MM.1S (cell line): ENCODE data around the gene CUBN.

Experiments used
- EZH2phosphoT487 ChIP-seq: fragments of 300-600 bp; sonication (generic); IDR thresholded peaks from 2 replicates; pipeline ENCODE4 v1.6.1; 2018; ENCODE audit warnings: antibody characterized with exemption, low read length
- TF ChIP-seq, protein P1 (sequence below): fragments of 300-600 bp; sonication (generic); IDR thresholded peaks from 2 replicates; pipeline ENCODE4 v1.5.1; 2016; ENCODE audit warnings: antibody characterized with exemption, low read length, mixed read lengths

DNA sequence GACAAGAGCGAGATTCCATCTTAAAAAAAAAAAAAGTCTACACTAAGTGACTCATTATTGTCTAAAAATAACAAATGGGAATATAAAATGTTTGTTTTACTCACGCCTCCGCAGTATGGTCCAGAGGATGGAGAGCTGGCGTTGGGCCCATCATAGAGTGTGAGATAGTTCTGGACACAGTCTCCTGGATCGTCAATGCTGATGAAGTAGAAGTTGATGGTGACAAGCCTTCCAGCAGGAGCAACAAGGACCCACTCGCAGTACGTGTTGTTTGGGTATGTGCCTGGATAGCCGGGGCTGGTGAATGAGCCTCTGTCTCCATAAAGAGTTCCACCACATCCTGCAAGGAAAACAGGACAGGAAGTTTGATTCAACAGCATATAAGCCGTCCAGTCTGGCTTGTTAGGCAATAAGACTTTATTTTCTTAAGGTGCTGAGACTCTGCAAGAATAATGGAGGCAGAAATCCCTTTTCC lies 300.9 kb downstream of the CUBN start:
- no peak for TF ChIP-seq EZH2phosphoT487
- TF ChIP-seq, protein P1, sequence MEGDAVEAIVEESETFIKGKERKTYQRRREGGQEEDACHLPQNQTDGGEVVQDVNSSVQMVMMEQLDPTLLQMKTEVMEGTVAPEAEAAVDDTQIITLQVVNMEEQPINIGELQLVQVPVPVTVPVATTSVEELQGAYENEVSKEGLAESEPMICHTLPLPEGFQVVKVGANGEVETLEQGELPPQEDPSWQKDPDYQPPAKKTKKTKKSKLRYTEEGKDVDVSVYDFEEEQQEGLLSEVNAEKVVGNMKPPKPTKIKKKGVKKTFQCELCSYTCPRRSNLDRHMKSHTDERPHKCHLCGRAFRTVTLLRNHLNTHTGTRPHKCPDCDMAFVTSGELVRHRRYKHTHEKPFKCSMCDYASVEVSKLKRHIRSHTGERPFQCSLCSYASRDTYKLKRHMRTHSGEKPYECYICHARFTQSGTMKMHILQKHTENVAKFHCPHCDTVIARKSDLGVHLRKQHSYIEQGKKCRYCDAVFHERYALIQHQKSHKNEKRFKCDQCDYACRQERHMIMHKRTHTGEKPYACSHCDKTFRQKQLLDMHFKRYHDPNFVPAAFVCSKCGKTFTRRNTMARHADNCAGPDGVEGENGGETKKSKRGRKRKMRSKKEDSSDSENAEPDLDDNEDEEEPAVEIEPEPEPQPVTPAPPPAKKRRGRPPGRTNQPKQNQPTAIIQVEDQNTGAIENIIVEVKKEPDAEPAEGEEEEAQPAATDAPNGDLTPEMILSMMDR: no peak
